PC-9 (cell line): Measurements from ENCODE around the gene F2RL1.

ENCODE experiments used
- EZH2 ChIP-seq: fragments of 200-600 bp; sonication (generic); IDR thresholded peaks from 2 replicates; pipeline ENCODE4 v1.8.0; 2017; ENCODE audit warnings: antibody characterized with exemption, low read depth
- TF ChIP-seq, protein P1 (sequence below): fragments of 200-600 bp; sonication (generic); conservative IDR thresholded peaks from 2 replicates; pipeline ENCODE4 v1.6.1; 2017; ENCODE audit warnings: mixed run types, antibody characterized with exemption, mild to moderate bottlenecking, moderate library complexity

GRCh38 chr5:76794871-76795270, 24.0 kb upstream of the F2RL1 start:
- TF ChIP-seq, protein P1, sequence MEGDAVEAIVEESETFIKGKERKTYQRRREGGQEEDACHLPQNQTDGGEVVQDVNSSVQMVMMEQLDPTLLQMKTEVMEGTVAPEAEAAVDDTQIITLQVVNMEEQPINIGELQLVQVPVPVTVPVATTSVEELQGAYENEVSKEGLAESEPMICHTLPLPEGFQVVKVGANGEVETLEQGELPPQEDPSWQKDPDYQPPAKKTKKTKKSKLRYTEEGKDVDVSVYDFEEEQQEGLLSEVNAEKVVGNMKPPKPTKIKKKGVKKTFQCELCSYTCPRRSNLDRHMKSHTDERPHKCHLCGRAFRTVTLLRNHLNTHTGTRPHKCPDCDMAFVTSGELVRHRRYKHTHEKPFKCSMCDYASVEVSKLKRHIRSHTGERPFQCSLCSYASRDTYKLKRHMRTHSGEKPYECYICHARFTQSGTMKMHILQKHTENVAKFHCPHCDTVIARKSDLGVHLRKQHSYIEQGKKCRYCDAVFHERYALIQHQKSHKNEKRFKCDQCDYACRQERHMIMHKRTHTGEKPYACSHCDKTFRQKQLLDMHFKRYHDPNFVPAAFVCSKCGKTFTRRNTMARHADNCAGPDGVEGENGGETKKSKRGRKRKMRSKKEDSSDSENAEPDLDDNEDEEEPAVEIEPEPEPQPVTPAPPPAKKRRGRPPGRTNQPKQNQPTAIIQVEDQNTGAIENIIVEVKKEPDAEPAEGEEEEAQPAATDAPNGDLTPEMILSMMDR: no peak
- TF ChIP-seq EZH2: no peak
